ENCODE results near the gene CIRBP. TPM values are rescaled to one million over a fixed set of nuclear protein-coding genes. Genes with fewer than 3 reads are reported as not detected.
"Not testable (repeated sequence)": the region's sequence is repeated elsewhere in the genome, so short reads cannot be mapped to it uniquely, and the experiment has no call there.

Gene CIRBP
- total RNA-seq, 1 donor from 2014 or later, result 184 TPM

DNA sequence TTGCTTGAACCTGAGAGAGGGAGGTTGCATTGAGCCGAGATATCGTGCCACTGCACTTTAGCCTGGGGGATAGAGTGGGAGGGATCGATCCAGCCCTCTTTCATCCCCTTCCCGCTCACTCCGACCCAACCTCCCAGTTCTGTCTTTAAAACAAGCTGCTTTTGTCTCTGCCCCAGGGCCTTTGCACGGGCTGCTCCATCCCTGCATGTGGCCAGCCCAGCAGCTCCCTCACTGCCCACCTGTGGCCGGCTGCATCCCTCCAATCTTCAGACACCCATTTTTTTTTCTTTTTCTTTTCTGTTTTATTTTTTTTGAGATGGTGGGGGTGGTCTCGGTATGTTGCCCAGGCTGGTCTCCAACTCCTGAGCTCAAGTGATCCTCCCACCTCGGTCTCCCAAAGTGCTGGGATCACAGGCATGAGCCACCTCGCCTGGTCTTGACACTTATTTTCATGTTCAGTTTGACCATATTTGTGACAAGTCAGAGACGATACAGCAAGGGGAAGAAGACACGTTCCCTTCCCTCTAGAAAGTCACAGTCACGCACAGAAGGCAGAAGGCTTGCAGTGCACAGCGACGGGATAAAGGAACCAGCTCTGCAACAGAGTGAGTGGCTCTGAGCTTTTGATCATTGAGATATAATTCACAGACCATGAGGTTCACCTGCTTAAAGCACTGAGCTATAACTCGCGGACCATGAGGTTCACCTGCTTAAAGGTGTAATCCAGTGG lies 48.3 kb downstream of the CIRBP start:
- Mint-ChIP-seq H3K27ac (ENCODE audit: unreplicated experiment) (no peak overlapping the region), H3K9me3 (ENCODE audit: unreplicated experiment) (no peaks in the 10 kb centered on the region), H3K36me3 (ENCODE audit: low read depth, unreplicated experiment) (no peaks in the 10 kb centered on the region), H3K27me3 (ENCODE audit: low read depth, unreplicated experiment) (peaks cover 12% of the 10 kb centered on the region), H3K4me3 (ENCODE audit: unreplicated experiment) (no peak overlapping the region), H3K4me1 (ENCODE audit: low read depth, unreplicated experiment) (peaks cover 9% of the 10 kb centered on the region)
- peaks cover 14% of the 10 kb centered on the region for H3K27me3 ChIP-seq (ENCODE audit: insufficient read depth, low read length)
- H3K36me3 ChIP-seq (ENCODE audit: insufficient read depth, low read length), result no peaks in the 10 kb centered on the region
- H3K4me3 ChIP-seq (ENCODE audit: insufficient read depth, low read depth, low read length), result no peak overlapping the region
- TF ChIP-seq EZH2 (IDR thresholded peaks at IDR 0.05; ENCODE audit: insufficient read depth, low read length), result no peak
- TF ChIP-seq, protein P1, sequence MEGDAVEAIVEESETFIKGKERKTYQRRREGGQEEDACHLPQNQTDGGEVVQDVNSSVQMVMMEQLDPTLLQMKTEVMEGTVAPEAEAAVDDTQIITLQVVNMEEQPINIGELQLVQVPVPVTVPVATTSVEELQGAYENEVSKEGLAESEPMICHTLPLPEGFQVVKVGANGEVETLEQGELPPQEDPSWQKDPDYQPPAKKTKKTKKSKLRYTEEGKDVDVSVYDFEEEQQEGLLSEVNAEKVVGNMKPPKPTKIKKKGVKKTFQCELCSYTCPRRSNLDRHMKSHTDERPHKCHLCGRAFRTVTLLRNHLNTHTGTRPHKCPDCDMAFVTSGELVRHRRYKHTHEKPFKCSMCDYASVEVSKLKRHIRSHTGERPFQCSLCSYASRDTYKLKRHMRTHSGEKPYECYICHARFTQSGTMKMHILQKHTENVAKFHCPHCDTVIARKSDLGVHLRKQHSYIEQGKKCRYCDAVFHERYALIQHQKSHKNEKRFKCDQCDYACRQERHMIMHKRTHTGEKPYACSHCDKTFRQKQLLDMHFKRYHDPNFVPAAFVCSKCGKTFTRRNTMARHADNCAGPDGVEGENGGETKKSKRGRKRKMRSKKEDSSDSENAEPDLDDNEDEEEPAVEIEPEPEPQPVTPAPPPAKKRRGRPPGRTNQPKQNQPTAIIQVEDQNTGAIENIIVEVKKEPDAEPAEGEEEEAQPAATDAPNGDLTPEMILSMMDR (IDR thresholded peaks at IDR 0.05; ENCODE audit: insufficient read depth, low read depth, low read length), result no peak
- no peak overlapping the region for H2AFZ ChIP-seq (ENCODE audit: low read depth, low read length)
- H3K4me1 ChIP-seq (ENCODE audit: insufficient read depth, low read length), result peaks cover 13% of the 10 kb centered on the region
- no peak overlapping the region for H3K27ac ChIP-seq (ENCODE audit: low read depth, low read length)
- H3K79me2 ChIP-seq (ENCODE audit: insufficient read depth, low read length), result no peaks in the 10 kb centered on the region
- FAIRE-seq (no peak), DNase-seq (ENCODE audit: low read depth) (no peak)
- H4K20me1 ChIP-seq (ENCODE audit: insufficient read depth, low read length), result no peaks in the 10 kb centered on the region
- no peak overlapping the region for H3K4me2 ChIP-seq (ENCODE audit: low read length)
- no peaks in the 10 kb centered on the region for H3K9me3 ChIP-seq (ENCODE audit: insufficient read depth, low read depth, low read length)
- H3K9ac ChIP-seq (ENCODE audit: low read length), result no peak overlapping the region

DNA sequence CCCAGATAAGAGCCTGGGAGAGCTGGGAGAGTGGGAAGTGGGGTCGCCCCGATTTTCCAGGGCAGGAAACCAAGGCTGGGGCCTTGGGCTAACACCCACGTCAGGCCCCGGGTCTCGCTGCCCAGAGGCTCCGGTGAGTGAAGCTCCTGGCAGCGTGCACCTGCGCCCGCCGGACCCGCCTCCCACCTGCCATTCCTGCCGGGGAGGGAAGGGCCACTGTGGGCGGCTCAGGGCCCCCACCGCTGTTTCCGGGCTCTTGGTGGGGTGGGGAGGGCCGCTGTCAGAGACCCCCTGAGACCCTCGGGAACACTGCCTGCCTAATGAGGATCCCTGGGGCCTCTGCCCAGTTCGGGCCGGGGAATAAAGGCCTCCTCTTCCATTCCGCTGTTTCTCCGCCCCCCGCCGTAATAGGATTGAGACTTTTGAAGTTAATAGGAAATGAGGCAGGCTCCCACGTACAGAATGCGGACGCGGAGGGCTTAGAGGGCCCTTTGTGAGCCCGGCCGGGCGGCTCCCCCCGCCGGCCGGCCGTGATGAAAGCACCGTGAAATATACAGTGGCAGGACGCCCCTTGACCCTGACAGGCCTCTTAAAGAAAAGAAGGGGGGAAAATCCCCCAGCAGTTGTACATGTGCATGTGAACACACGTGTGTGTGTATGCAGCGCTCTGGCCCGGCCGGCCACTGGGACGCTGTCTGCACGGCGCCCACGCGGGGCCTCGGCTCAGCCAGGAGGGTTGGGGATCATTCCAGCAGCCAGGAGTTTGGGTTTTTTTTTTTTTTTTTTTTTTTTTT lies 49.7 kb downstream of the CIRBP start:
- H3K4me3 Mint-ChIP-seq (ENCODE audit: unreplicated experiment), result no peak overlapping the region
- H3K9me3 Mint-ChIP-seq (ENCODE audit: unreplicated experiment), result peaks cover 2% of the 10 kb centered on the region
- peaks cover 4% of the 10 kb centered on the region for H3K4me1 ChIP-seq (ENCODE audit: insufficient read depth, low read length)
- H3K4me2 ChIP-seq (ENCODE audit: low read length), result no peak overlapping the region
- H3K27me3 Mint-ChIP-seq (ENCODE audit: low read depth, unreplicated experiment), result peaks cover 15% of the 10 kb centered on the region
- DNase-seq (ENCODE audit: low read depth), result no peak
- H2AFZ ChIP-seq (ENCODE audit: low read depth, low read length), result no peak overlapping the region
- H3K36me3 ChIP-seq (ENCODE audit: insufficient read depth, low read length), result no peaks in the 10 kb centered on the region
- peaks cover 5% of the 10 kb centered on the region for H3K4me1 Mint-ChIP-seq (ENCODE audit: low read depth, unreplicated experiment)
- H3K9me3 ChIP-seq (ENCODE audit: insufficient read depth, low read depth, low read length), result no peaks in the 10 kb centered on the region
- H3K36me3 Mint-ChIP-seq (ENCODE audit: low read depth, unreplicated experiment), result no peaks in the 10 kb centered on the region
- H3K9ac ChIP-seq (ENCODE audit: low read length), result no peak overlapping the region
- FAIRE-seq, result no peak
- H3K27ac ChIP-seq (ENCODE audit: low read depth, low read length), result no peak overlapping the region
- H3K27ac Mint-ChIP-seq (ENCODE audit: unreplicated experiment), result no peak overlapping the region
- H3K4me3 ChIP-seq (ENCODE audit: insufficient read depth, low read depth, low read length), result no peak overlapping the region
- H3K79me2 ChIP-seq (ENCODE audit: insufficient read depth, low read length), result no peaks in the 10 kb centered on the region
- TF ChIP-seq EZH2 (IDR thresholded peaks at IDR 0.05; ENCODE audit: insufficient read depth, low read length), result no peak
- TF ChIP-seq, protein P1 (IDR thresholded peaks at IDR 0.05; ENCODE audit: insufficient read depth, low read depth, low read length), result no peak
- H4K20me1 ChIP-seq (ENCODE audit: insufficient read depth, low read length), result no peaks in the 10 kb centered on the region
- H3K27me3 ChIP-seq (ENCODE audit: insufficient read depth, low read length), result peaks cover 14% of the 10 kb centered on the region

DNA sequence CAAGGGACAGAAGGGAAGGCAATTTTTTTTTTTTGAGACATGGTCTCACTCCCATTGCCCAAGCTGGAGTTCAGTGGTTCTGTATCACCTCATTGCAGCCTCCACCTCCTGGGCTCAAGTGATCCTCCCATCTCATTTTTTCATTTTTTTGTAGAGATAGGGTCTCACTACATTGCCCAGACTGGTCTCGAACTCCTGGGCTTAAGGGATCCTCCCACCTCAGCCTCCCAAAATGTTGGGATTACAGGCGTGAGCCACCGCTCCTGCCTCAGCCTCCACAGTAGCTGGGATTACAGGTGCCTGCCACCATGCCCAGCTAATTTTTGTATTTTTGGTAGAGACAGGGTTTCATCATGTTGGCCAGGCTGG lies 51.1 kb downstream of the CIRBP start:
- H2AFZ ChIP-seq (ENCODE audit: low read depth, low read length); DNase-seq (ENCODE audit: low read depth); H3K4me3 Mint-ChIP-seq (ENCODE audit: unreplicated experiment); H3K4me2 ChIP-seq (ENCODE audit: low read length); H3K4me3 ChIP-seq (ENCODE audit: insufficient read depth, low read depth, low read length); H4K20me1 ChIP-seq (ENCODE audit: insufficient read depth, low read length); H3K27ac Mint-ChIP-seq (ENCODE audit: unreplicated experiment); H3K79me2 ChIP-seq (ENCODE audit: insufficient read depth, low read length); H3K27ac ChIP-seq (ENCODE audit: low read depth, low read length); H3K9me3 Mint-ChIP-seq (ENCODE audit: unreplicated experiment); H3K4me1 Mint-ChIP-seq (ENCODE audit: low read depth, unreplicated experiment); H3K9me3 ChIP-seq (ENCODE audit: insufficient read depth, low read depth, low read length); H3K9ac ChIP-seq (ENCODE audit: low read length); H3K36me3 ChIP-seq (ENCODE audit: insufficient read depth, low read length); FAIRE-seq; H3K36me3 Mint-ChIP-seq (ENCODE audit: low read depth, unreplicated experiment): not testable (repeated sequence)
- peaks cover 14% of the 10 kb centered on the region for H3K27me3 ChIP-seq (ENCODE audit: insufficient read depth, low read length)
- peaks cover 11% of the 10 kb centered on the region for H3K4me1 ChIP-seq (ENCODE audit: insufficient read depth, low read length)
- peaks cover 18% of the 10 kb centered on the region for H3K27me3 Mint-ChIP-seq (ENCODE audit: low read depth, unreplicated experiment)

Measured in astrocyte (in vitro differentiated cells and primary cell).